Astrocyte (in vitro differentiated cells and primary cell): Measurements from ENCODE around the gene VAC14. TPM values are rescaled to one million over a fixed set of nuclear protein-coding genes. Genes with fewer than 3 reads are reported as not detected.
A peak's percentile ranks its signal among the peaks of the same experiment; 100 is the strongest.

Experiments used
- DNase-seq: peaks from one replicate; pipeline ENCODE4 v3.0.0-alpha.2; 2010; ENCODE audit warnings: low read depth
- FAIRE-seq: peaks from 2 replicates; lab custom pipeline; 2011; peaks lifted over from hg19 to GRCh38; lab: Jason Lieb, UNC
- H2AFZ ChIP-seq: 2 replicates; pipeline ENCODE4 v1.6.0; 2012; ENCODE audit warnings: low read depth, low read length, inconsistent platforms
- H3K27ac ChIP-seq: 2 replicates; pipeline ENCODE4 v1.5.1; 2011; ENCODE audit warnings: low read depth, low read length, inconsistent platforms
- H3K27me3 ChIP-seq: 2 replicates; pipeline ENCODE4 v1.6.0; 2011; ENCODE audit warnings: low read length, inconsistent platforms; ENCODE audit not compliant: insufficient read depth
- H3K36me3 ChIP-seq: 2 replicates; pipeline ENCODE4 v1.5.1; 2011; ENCODE audit warnings: low read length, inconsistent platforms; ENCODE audit not compliant: insufficient read depth
- H3K4me1 ChIP-seq: 2 replicates; pipeline ENCODE4 v1.5.1; 2011; ENCODE audit warnings: low read length, inconsistent platforms; ENCODE audit not compliant: insufficient read depth
- H3K4me2 ChIP-seq: 2 replicates; pipeline ENCODE4 v1.6.0; 2012; ENCODE audit warnings: low read length, inconsistent platforms
- H3K4me3 ChIP-seq: 2 replicates; pipeline ENCODE4 v1.5.1; 2011; ENCODE audit warnings: low read depth, mild to moderate bottlenecking, low read length, inconsistent platforms; ENCODE audit not compliant: insufficient read depth
- H3K79me2 ChIP-seq: 2 replicates; pipeline ENCODE4 v1.6.0; 2012; ENCODE audit warnings: mild to moderate bottlenecking, low read length, inconsistent platforms; ENCODE audit not compliant: insufficient read depth
- H3K9ac ChIP-seq: 2 replicates; pipeline ENCODE4 v1.6.0; 2012; ENCODE audit warnings: mild to moderate bottlenecking, low read length, inconsistent platforms
- H3K9me3 ChIP-seq: 2 replicates; pipeline ENCODE4 v1.5.1; 2012; ENCODE audit warnings: low read depth, mild to moderate bottlenecking, low read length, inconsistent platforms; ENCODE audit not compliant: insufficient read depth
- H4K20me1 ChIP-seq: 2 replicates; pipeline ENCODE4 v1.6.0; 2012; ENCODE audit warnings: low read length, inconsistent platforms; ENCODE audit not compliant: insufficient read depth
- H3K27ac Mint-ChIP-seq: one replicate; pipeline ENCODE4 v1.8.0; 2021; ENCODE audit warnings: mild to moderate bottlenecking, mixed read lengths; ENCODE audit not compliant: unreplicated experiment
- H3K27me3 Mint-ChIP-seq: one replicate; pipeline ENCODE4 v1.8.0; 2021; ENCODE audit warnings: low read depth, mixed read lengths; ENCODE audit not compliant: unreplicated experiment
- H3K36me3 Mint-ChIP-seq: one replicate; pipeline ENCODE4 v1.8.0; 2021; ENCODE audit warnings: low read depth, mixed read lengths; ENCODE audit not compliant: unreplicated experiment
- H3K4me1 Mint-ChIP-seq: one replicate; pipeline ENCODE4 v1.8.0; 2021; ENCODE audit warnings: low read depth, mixed read lengths; ENCODE audit not compliant: unreplicated experiment
- H3K4me3 Mint-ChIP-seq: one replicate; pipeline ENCODE4 v1.8.0; 2021; ENCODE audit warnings: mild to moderate bottlenecking, moderate library complexity, mixed read lengths; ENCODE audit not compliant: unreplicated experiment
- H3K9me3 Mint-ChIP-seq: one replicate; pipeline ENCODE4 v1.8.0; 2021; ENCODE audit warnings: mild to moderate bottlenecking, mixed read lengths; ENCODE audit not compliant: unreplicated experiment
- CTCF ChIP-seq: IDR thresholded peaks from 2 replicates; pipeline ENCODE4 v1.5.1; 2011; ENCODE audit warnings: low read depth, mild to moderate bottlenecking, inconsistent platforms, low read length, moderate library complexity; ENCODE audit not compliant: insufficient read depth
- EZH2 ChIP-seq: IDR thresholded peaks from 2 replicates; pipeline ENCODE4 v1.6.1; 2012; ENCODE audit warnings: mild to moderate bottlenecking, low read length, inconsistent platforms; ENCODE audit not compliant: insufficient read depth
- total RNA-seq: library from RNA; stranded (reverse); gene quantifications from 2 replicates; pipeline ENCODE4 v1.2.1, GENCODE V29; 2021

The VAC14 gene
- total RNA-seq, 1 donor from 2014 or later, result 27.8 TPM

GRCh38 chr16:70700101-70701020 is 100.6 kb downstream of the VAC14 start:
- Histone ChIP-seq H3K27ac (no peak overlapping the region), H3K27me3 (no peaks in the 10 kb centered on the region), H3K4me1 (peaks cover 48% of the 10 kb centered on the region), H3K36me3 (no peaks in the 10 kb centered on the region), H3K4me2 (no peak overlapping the region), H3K9me3 (no peaks in the 10 kb centered on the region), H3K4me3 (no peak overlapping the region), H3K9ac (peak overlapping the region; percentile 14), H2AFZ (no peak overlapping the region), H3K79me2 (no peaks in the 10 kb centered on the region), H4K20me1 (no peaks in the 10 kb centered on the region)
- Mint-ChIP-seq H3K36me3 (peaks cover 8% of the 10 kb centered on the region), H3K27ac (no peak overlapping the region), H3K4me3 (no peak overlapping the region), H3K4me1 (peaks cover 28% of the 10 kb centered on the region), H3K9me3 (peaks cover 5% of the 10 kb centered on the region), H3K27me3 (no peaks in the 10 kb centered on the region)
- FAIRE-seq (no peak), DNase-seq (no peak)
- no peak for TF ChIP-seq EZH2
- TF ChIP-seq CTCF, result no peak

DNA sequence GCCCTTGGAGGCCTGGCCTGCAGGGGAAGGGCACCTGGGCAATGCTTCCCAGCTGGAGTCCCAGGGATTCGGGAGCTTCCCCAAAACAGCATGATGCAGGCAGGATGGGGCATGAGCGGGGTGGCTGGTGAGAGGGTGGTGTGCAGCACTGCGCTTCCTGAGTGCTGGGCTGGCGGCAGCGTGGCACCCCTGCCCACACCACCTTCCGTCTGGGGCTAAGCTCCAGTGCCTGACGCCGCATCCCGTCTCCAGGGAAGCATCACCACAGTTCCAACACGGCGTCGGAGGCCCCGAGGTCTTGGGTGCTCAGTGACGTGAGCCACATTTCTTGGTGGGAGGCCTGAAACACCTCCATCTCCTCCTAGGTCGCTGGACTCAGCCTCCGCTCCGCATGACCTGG is 101.3 kb downstream of the VAC14 start:
- H2AFZ ChIP-seq, result no peak overlapping the region
- H3K9me3 ChIP-seq, result no peaks in the 10 kb centered on the region
- Mint-ChIP-seq H3K27me3 (no peaks in the 10 kb centered on the region), H3K4me3 (no peak overlapping the region), H3K27ac (no peak overlapping the region), H3K36me3 (peaks cover 11% of the 10 kb centered on the region), H3K9me3 (peaks cover 5% of the 10 kb centered on the region), H3K4me1 (peaks cover 30% of the 10 kb centered on the region)
- FAIRE-seq (no peak), DNase-seq (no peak)
- TF ChIP-seq CTCF, result no peak
- TF ChIP-seq EZH2, result no peak
- no peaks in the 10 kb centered on the region for H3K36me3 ChIP-seq
- H3K27ac ChIP-seq, result no peak overlapping the region
- no peaks in the 10 kb centered on the region for H3K79me2 ChIP-seq
- no peak overlapping the region for H3K9ac ChIP-seq
- no peaks in the 10 kb centered on the region for H3K27me3 ChIP-seq
- H3K4me1 ChIP-seq, result peaks cover 44% of the 10 kb centered on the region
- no peaks in the 10 kb centered on the region for H4K20me1 ChIP-seq
- H3K4me3 ChIP-seq, result no peak overlapping the region
- no peak overlapping the region for H3K4me2 ChIP-seq

GRCh38 chr16:70698901-70699300 is 102.1 kb downstream of the VAC14 start:
- peaks cover 36% of the 10 kb centered on the region for H3K4me1 Mint-ChIP-seq
- no peak for TF ChIP-seq EZH2

More at GRCh38 chr16:70698901-70699300, 102.1 kb downstream of the VAC14 start:
- no peak overlapping the region for H3K27ac Mint-ChIP-seq
- H3K27me3 Mint-ChIP-seq, result no peaks in the 10 kb centered on the region
- Histone ChIP-seq H3K9ac (no peak overlapping the region), H3K4me1 (peaks cover 47% of the 10 kb centered on the region), H3K27me3 (no peaks in the 10 kb centered on the region), H3K79me2 (no peaks in the 10 kb centered on the region), H2AFZ (no peak overlapping the region), H3K4me2 (no peak overlapping the region), H3K9me3 (no peaks in the 10 kb centered on the region), H3K4me3 (no peak overlapping the region), H3K27ac (no peak overlapping the region), H3K36me3 (no peaks in the 10 kb centered on the region), H4K20me1 (no peaks in the 10 kb centered on the region)
- FAIRE-seq (no peak), DNase-seq (no peak)
- peaks cover 11% of the 10 kb centered on the region for H3K36me3 Mint-ChIP-seq
- no peak overlapping the region for H3K4me3 Mint-ChIP-seq
- H3K9me3 Mint-ChIP-seq, result peaks cover 5% of the 10 kb centered on the region
